Measurements from ENCODE around the gene GARIN1A. TPM values are rescaled to one million over a fixed set of nuclear protein-coding genes. Genes with fewer than 3 reads are reported as not detected.

The GARIN1A gene
- total RNA-seq, 2 experiments from 2014 or later = 0.10 TPM; not detected in 1

DNA sequence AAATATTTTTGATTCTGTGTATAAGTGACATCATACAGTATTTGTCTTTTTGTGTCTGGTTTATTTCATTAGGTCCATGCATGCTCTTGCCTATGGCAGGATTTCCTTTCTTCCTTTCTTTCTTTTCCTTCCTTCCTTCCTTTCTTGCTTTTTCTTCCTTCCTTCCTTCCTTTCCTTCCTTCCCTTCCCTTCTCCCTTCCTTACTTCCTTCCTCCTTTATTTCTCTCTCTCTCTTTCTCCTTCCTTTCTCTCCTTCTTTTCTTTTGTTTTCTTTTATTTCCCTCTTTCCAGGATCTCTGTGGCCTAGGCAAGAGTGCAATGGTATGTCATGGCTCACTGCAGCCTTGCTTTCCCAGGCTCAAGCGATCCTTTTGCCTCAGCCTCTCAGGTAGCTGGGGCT lies 35.7 kb downstream of the GARIN1A start:
- ChIA-PET POLR2A (no interaction called here), CTCF (no interaction called here)
- DNase-seq = no peak
- no peaks in the 10 kb centered on the region for H3K27me3 Mint-ChIP-seq
- H3K36me3 Mint-ChIP-seq = no peaks in the 10 kb centered on the region
- H3K9me3 Mint-ChIP-seq = no peaks in the 10 kb centered on the region
- no peak overlapping the region for H3K27ac Mint-ChIP-seq
- H3K4me3 Mint-ChIP-seq = no peak overlapping the region
- peaks cover 3% of the 10 kb centered on the region for H3K4me1 Mint-ChIP-seq (ENCODE audit: low read depth)
- intact Hi-C loops (cut with micrococcal nuclease) = no loop called here

DNA sequence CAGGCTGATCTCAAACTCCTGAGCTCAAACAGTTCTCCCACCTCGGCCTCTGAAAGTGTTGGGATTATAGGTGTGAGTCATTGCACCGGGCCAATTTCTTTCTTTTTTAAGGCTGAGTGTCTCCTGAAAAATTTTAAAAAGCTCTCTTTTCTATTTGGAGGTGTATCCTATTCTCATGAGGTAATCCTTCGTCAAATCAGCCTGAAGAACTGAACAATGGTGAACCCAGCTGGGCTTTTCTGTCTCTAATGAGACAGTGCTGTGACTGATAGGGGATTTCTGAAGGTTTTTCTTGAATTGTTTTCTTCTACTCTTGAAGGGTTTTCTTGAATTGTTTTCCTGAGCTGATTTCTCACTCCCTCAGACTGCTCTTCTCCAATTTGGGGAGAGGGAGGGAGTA lies 36.1 kb downstream of the GARIN1A start:
- H3K9me3 Mint-ChIP-seq = no peaks in the 10 kb centered on the region
- no peak overlapping the region for H3K27ac Mint-ChIP-seq
- no peak overlapping the region for H3K4me3 Mint-ChIP-seq
- DNase-seq = no peak
- H3K36me3 Mint-ChIP-seq = no peaks in the 10 kb centered on the region
- ChIA-PET CTCF (interaction anchor here (0.9 to 1.4 kb wide), 2 partner anchors 10 to 327 kb away, joined by 3 to 4 read pairs; no protein-coding TSS in a partner anchor), POLR2A (no interaction called here)
- H3K4me1 Mint-ChIP-seq (ENCODE audit: low read depth) = peaks cover 3% of the 10 kb centered on the region
- intact Hi-C loops (cut with micrococcal nuclease) = no loop called here
- no peaks in the 10 kb centered on the region for H3K27me3 Mint-ChIP-seq

DNA sequence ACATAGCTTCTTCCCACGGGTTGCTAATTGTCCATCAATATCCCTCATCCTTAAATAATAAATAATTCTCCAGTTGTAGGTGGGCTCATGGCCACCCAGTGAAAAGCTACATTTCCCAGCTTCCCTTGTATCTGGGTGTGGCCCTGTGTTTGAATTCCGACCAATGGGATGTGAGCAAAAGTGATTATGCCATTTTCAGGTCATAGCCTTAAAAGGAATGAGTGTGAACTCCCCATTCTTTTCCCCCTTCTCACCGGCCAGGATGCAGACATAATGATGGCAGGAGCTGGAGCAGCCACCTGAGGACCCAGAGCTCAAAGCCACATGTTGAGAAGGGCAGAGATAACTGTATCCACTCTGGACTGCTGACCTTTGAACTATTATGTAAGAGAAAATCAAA lies 36.7 kb downstream of the GARIN1A start:
- Mint-ChIP-seq H3K9me3 (no peaks in the 10 kb centered on the region), H3K4me3 (no peak overlapping the region), H3K27ac (no peak overlapping the region), H3K36me3 (no peaks in the 10 kb centered on the region), H3K4me1 (ENCODE audit: low read depth) (peaks cover under 1% of the 10 kb centered on the region), H3K27me3 (no peaks in the 10 kb centered on the region)
- ChIA-PET POLR2A (no interaction called here), CTCF (interaction anchor here (0.9 to 1.4 kb wide), 2 partner anchors 9 to 328 kb away, joined by 3 to 4 read pairs; no protein-coding TSS in a partner anchor)
- no peak for DNase-seq
- intact Hi-C loops (cut with micrococcal nuclease) = no loop called here

DNA sequence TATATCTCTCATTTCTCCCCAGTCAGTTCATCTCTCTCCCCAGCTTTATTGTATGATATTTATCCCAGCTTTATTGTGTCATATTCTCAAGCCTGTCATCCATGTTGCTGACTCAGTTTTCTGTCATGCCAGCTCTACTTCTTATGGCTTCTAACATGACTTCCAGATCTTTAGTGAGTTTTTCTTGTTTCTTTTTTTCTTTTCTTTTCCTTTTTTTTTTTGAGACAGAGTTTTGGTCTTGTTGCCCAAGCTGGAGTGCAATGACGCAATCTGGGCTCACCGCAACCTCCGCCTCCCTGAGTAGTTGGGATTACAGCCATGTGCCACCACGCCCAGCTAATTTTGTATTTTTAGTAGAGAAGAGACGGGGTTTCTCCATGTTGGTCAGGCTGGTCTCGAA lies 38.4 kb downstream of the GARIN1A start:
- Mint-ChIP-seq H3K4me1 (ENCODE audit: low read depth) (no peaks in the 10 kb centered on the region), H3K27me3 (peaks cover 5% of the 10 kb centered on the region), H3K9me3 (no peaks in the 10 kb centered on the region), H3K4me3 (no peak overlapping the region), H3K27ac (no peak overlapping the region), H3K36me3 (no peaks in the 10 kb centered on the region)
- no peak for DNase-seq
- POLR2A ChIA-PET = no interaction called here
- intact Hi-C loops (cut with micrococcal nuclease) = no loop called here
- CTCF ChIA-PET = interaction anchor here (0.7 to 1.3 kb wide), 2 partner anchors 44 to 47 kb away, joined by 4 read pairs; no protein-coding TSS in a partner anchor

GRCh38 chr7:128713794-128714193 lies 41.7 kb downstream of the GARIN1A start:
- no peaks in the 10 kb centered on the region for H3K4me1 Mint-ChIP-seq (ENCODE audit: low read depth)
- intact Hi-C loops (cut with micrococcal nuclease) = no loop called here
- POLR2A ChIA-PET = no interaction called here

GRCh38 chr7:128714701-128715495 lies 42.8 kb downstream of the GARIN1A start:
- POLR2A ChIA-PET = no interaction called here
- no peak for DNase-seq
- no peak overlapping the region for H3K4me3 Mint-ChIP-seq
- no peaks in the 10 kb centered on the region for H3K9me3 Mint-ChIP-seq
- CTCF ChIA-PET = no interaction called here
- intact Hi-C loops (cut with micrococcal nuclease) = no loop called here
- H3K27me3 Mint-ChIP-seq = peaks cover 11% of the 10 kb centered on the region
- H3K36me3 Mint-ChIP-seq = no peaks in the 10 kb centered on the region
- no peak overlapping the region for H3K27ac Mint-ChIP-seq
- H3K4me1 Mint-ChIP-seq (ENCODE audit: low read depth) = peaks cover 3% of the 10 kb centered on the region

More at GRCh38 chr7:128713794-128714193, 41.7 kb downstream of the GARIN1A start:
- H3K4me3 Mint-ChIP-seq = no peak overlapping the region
- no peaks in the 10 kb centered on the region for H3K9me3 Mint-ChIP-seq
- no peak for DNase-seq
- no peaks in the 10 kb centered on the region for H3K36me3 Mint-ChIP-seq
- CTCF ChIA-PET = no interaction called here
- no peak overlapping the region for H3K27ac Mint-ChIP-seq
- H3K27me3 Mint-ChIP-seq = peaks cover 11% of the 10 kb centered on the region

GRCh38 chr7:128718967-128719642 lies 47.0 kb downstream of the GARIN1A start:
- no peak for DNase-seq
- CTCF ChIA-PET = interaction anchor here (1.2 to 1.8 kb wide), 2 partner anchors 10 to 14 kb away, joined by 3 to 4 read pairs; no protein-coding TSS in a partner anchor
- peaks cover 13% of the 10 kb centered on the region for H3K27me3 Mint-ChIP-seq
- POLR2A ChIA-PET = no interaction called here
- H3K9me3 Mint-ChIP-seq = no peaks in the 10 kb centered on the region
- intact Hi-C loops (cut with micrococcal nuclease) = no loop called here
- H3K27ac Mint-ChIP-seq = no peak overlapping the region
- no peak overlapping the region for H3K4me3 Mint-ChIP-seq
- no peaks in the 10 kb centered on the region for H3K36me3 Mint-ChIP-seq
- H3K4me1 Mint-ChIP-seq (ENCODE audit: low read depth) = peaks cover 3% of the 10 kb centered on the region

DNA sequence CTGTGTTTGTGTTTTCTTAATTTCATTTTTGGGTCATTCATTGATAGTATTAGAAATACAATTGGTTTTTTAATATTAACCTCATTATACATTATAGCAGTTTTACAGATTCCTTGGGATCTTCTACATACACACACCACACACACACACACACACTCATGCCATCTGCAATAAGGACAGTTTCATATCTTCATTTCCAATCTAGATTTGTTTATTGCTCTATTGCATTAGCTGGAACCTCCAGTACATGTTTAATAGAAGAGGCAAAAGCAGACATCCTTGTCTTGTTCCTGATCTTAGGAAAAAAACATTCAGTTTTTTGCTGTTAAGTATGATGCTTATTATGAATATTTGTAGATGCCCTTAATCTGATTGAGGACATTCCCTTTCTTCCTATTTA lies 49.3 kb downstream of the GARIN1A start:
- intact Hi-C loops (cut with micrococcal nuclease) = no loop called here
- Mint-ChIP-seq H3K36me3 (no peaks in the 10 kb centered on the region), H3K4me3 (no peak overlapping the region), H3K27me3 (peaks cover 10% of the 10 kb centered on the region), H3K27ac (no peak overlapping the region), H3K9me3 (no peaks in the 10 kb centered on the region), H3K4me1 (ENCODE audit: low read depth) (peaks cover 3% of the 10 kb centered on the region)
- POLR2A ChIA-PET = no interaction called here
- CTCF ChIA-PET = no interaction called here
- no peak for DNase-seq

Other genes with a start within 250 kb of the GARIN1A start
- gene HILPDA, start 216.4 kb upstream of the GARIN1A start, total RNA-seq = 10 to 100 TPM; 48.6 to 48.8 TPM
- 10 to 100 TPM; 42.2 to 42.8 TPM for gene METTL2B, start 195.5 kb upstream of the GARIN1A start, total RNA-seq
- gene CALU, start 67.1 kb downstream of the GARIN1A start, total RNA-seq = 10 to 100 TPM; 43.2 to 44.2 TPM
- not detected for gene OPN1SW, start 103.5 kb downstream of the GARIN1A start, total RNA-seq
- gene CCDC136, start 119.7 kb downstream of the GARIN1A start, total RNA-seq = 1 to 10 TPM; 8.8 to 8.9 TPM
- under 1 TPM in 1 of 2 experiments, not detected in 1; 0.05 TPM for gene FLNC, start 158.1 kb downstream of the GARIN1A start, total RNA-seq
- gene ATP6V1F, start 190.6 kb downstream of the GARIN1A start, total RNA-seq = 100 to 1,000 TPM; 113 to 117 TPM
- gene KCP, start 238.4 kb downstream of the GARIN1A start, total RNA-seq = under 1 TPM; 0.05 to 0.12 TPM